Choroid plexus epithelial cell (primary cell): ENCODE data around the gene SLC24A3.

Experiments used
- DNase-seq: peaks from one replicate; pipeline ENCODE4 v3.0.0-alpha.2; 2010; ENCODE audit warnings: low read depth
- H3K4me3 ChIP-seq: 2 replicates; pipeline ENCODE4 v1.5.1; 2011; ENCODE audit warnings: low read depth, mild to moderate bottlenecking, control low read depth, low read length, moderate library complexity
- TF ChIP-seq, protein P1 (sequence below): conservative IDR thresholded peaks from 2 replicates; pipeline ENCODE4 v1.5.1; 2011; ENCODE audit warnings: low read depth, mild to moderate bottlenecking, control low read depth, inconsistent platforms, low read length, moderate library complexity

SLC24A3 gene

DNA sequence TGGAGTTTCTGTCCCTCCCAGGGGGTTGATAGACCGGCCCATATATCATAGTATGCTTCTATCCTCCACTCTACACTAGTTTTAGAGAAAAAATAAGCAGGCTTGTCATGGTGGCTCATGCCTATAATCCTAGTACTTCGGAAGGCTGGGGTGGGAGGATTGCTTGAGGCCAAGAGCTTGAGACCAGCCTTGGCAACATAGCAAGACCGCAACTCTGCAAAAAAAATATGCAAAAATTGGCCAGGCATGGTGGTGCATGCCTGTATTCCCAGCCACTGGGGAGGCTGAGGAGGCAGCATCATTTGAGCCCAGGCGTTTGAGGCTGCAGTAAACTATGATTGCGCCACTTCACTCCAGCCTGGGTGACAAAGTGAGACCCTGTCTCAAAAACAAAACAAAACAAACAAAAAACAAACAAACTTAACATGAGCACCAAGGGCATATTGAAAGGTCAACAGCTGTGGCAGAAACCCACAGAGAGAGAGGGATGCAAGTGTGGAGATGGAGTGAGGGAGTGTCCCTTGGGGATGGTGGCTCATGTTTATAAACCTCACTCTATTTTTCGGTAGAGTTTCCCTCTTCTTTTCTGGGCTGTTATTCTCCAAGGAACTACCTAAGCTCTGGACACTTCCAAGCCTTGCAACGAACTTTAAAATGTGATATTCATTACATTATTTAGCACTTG lies 24.1 kb downstream of the SLC24A3 start:
- no peak for DNase-seq
- TF ChIP-seq, protein P1, sequence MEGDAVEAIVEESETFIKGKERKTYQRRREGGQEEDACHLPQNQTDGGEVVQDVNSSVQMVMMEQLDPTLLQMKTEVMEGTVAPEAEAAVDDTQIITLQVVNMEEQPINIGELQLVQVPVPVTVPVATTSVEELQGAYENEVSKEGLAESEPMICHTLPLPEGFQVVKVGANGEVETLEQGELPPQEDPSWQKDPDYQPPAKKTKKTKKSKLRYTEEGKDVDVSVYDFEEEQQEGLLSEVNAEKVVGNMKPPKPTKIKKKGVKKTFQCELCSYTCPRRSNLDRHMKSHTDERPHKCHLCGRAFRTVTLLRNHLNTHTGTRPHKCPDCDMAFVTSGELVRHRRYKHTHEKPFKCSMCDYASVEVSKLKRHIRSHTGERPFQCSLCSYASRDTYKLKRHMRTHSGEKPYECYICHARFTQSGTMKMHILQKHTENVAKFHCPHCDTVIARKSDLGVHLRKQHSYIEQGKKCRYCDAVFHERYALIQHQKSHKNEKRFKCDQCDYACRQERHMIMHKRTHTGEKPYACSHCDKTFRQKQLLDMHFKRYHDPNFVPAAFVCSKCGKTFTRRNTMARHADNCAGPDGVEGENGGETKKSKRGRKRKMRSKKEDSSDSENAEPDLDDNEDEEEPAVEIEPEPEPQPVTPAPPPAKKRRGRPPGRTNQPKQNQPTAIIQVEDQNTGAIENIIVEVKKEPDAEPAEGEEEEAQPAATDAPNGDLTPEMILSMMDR, result no peak
- H3K4me3 ChIP-seq, result no peak overlapping the region

DNA sequence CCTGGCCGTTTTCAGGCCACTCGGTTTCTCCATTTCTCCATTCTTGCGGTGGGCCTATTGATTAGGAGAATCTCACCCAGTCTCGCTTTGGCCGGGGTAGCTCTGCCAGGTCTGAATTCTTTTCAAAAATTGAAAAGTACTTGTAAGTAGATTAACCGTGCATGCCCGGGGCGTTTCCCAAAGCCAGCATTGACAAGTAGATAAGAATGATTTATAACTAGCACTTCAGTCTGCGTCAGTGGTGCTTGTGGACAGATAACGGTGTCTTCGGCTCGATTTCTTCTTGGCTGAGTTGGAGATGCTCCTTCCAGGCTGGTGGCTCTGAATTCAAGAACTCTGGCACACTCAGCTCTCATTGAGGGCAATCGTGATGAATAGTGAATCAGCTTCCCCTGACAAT lies 29.0 kb downstream of the SLC24A3 start:
- TF ChIP-seq, protein P1, result no peak
- H3K4me3 ChIP-seq, result no peak overlapping the region
- DNase-seq, result no peak

DNA sequence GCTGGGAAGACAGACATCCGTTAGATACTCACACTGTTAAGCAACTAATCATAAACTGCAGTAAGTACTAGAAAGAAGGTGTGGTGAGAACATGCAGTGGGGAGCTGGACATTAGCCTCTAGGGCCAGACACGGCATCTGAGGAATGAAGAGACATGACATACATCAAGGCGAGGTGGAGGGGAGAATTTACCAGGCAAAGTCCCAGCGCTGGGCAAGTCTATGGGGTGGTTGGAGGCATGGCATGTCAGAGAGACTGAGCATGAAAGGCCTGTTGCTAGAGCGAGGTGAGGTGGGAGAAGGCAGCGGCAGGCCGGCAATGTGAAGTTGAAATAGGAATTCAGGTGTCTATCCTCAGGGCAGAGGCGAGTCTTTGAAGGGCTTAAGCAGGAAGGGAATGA lies 31.8 kb downstream of the SLC24A3 start:
- DNase-seq, result no peak
- TF ChIP-seq, protein P1, result no peak
- no peak overlapping the region for H3K4me3 ChIP-seq

DNA sequence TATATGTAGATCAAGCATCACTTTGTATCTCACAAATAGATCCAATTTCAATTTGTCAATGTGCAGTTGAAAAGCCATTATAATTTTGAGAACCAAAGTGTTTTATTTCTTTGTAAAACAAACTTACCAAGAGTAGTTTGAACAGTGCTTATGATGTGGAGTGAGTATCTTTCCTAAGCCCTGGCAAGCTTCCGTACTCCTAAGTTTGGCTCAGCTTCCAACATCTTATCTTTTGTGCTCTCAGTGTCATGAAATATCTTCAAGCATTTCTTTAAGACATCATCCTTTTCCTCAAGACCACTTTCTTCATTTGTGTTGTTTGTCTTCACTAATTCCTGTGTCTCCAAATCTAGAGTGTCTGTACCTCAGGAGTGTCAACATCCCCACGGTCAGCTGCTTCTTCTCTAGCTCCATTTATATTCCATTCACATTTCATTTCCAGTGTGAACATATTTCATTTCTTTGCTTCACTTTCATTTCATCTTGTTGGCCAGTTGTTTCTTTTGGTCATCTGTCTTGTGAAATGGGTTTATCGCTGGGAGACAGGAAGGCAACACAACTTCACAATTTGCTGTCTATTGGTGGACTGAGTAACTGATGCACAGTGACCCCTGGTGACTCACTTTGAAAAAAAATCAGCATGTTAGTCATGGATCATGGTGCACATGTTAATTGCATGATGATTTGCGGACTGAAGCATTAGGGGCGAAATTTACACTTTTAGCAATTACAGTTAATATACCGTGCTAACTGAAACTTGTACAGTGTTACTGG lies 36.9 kb downstream of the SLC24A3 start:
- TF ChIP-seq, protein P1, result no peak
- no peak overlapping the region for H3K4me3 ChIP-seq
- DNase-seq, result peak; percentile 61

DNA sequence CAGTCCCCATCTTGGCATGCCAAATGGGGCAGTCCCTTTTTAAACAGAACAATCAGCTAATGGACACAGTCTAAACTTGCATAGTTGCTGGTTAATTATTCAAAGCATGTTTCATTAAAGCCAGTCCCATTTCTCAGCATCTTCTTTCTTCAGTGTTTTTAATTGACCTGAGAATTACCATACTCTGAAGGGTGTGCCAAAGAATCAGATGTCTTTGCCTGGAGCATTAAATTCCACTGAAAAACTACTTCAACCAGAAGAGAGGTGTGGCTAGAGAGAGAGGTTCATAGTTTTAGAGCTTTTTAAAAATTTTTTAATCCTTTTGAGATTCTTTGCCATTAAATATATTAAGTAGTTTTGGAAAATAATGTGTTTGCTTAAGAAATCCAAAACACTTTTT lies 37.9 kb downstream of the SLC24A3 start:
- TF ChIP-seq, protein P1, result no peak
- no peak overlapping the region for H3K4me3 ChIP-seq
- DNase-seq, result no peak

DNA sequence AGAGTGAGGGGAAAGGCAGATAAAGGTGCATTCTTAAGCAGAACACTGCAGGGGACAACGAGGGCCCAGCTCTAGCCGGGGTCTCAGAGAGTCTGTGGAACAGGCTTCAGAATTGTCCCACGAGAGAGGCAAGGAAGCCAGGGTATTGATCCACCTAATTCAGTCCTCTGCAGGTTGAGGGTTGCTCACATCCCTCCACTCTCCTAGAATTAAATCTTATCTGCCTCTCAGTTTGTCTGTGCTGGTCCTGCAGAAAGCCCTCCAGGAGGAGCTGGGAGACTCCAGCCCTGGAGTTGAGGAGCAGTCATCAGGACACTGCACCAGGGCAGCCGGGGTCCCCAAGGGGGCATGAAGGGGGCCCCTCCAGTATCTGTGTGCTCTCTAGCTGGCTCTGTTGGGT lies 39.1 kb downstream of the SLC24A3 start:
- TF ChIP-seq, protein P1, result no peak
- no peak overlapping the region for H3K4me3 ChIP-seq
- no peak for DNase-seq

DNA sequence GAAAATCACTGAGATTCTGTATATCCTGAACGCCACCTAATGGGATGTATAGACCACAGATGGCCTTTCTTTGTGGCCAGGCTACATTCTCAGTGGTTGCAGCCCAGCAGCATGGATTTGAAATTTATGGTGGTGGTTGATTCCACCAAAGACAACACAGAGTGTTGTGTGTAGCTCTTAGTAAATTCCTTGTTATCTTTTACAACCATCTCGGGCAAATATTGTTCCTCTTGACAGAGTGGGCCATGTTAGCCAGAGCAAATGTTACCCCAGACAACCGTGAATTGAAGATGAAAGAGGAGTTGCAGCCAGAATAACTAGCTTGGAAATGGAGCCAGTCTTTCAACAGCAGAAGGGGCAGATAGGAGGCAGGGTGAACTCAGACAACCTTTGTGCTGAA lies 39.5 kb downstream of the SLC24A3 start:
- H3K4me3 ChIP-seq, result no peak overlapping the region
- TF ChIP-seq, protein P1, result no peak
- no peak for DNase-seq
